ENCODE measurements around the gene THRB. TPM values are rescaled to one million over a fixed set of nuclear protein-coding genes. Genes with fewer than 3 reads are reported as not detected.
A peak's percentile ranks its signal among the peaks of the same experiment; 100 is the strongest.

Gene THRB
- total and polyA plus RNA-seq, 2 experiments from 2014 or later = 0.49 to 0.57 TPM

DNA sequence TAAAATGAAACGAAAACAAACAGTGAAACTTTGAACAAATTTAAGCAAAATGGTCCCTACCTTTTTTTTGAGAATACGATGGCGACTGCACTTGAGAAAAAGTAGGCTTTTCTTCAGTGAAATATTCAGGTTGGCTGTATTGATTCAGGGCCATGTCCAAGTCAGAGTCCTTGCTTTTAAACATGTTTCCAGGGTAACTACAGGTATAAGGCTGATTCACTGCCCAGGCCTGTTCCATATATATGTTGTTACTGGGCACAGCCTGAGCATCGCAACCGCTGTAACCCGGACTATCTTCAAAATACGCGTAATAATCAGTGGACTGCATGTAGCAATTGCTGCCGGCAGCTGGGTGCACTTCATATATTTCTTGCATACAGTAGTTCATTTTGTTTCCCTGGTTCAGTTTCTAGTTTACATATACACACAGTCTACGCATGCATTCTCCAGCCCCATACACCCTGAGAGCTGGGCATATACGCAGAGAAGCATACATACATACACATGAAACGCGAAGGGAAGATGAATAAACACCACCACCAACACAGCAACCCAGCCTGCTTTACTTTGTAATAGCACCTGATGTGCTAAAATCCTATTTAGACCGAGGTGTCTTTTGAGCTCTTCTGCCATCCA, 329.6 kb downstream of the THRB start:
- Histone ChIP-seq H3K36me3 (no peaks in the 10 kb centered on the region), H3K9me3 (ENCODE audit: low read depth) (no peaks in the 10 kb centered on the region)

DNA sequence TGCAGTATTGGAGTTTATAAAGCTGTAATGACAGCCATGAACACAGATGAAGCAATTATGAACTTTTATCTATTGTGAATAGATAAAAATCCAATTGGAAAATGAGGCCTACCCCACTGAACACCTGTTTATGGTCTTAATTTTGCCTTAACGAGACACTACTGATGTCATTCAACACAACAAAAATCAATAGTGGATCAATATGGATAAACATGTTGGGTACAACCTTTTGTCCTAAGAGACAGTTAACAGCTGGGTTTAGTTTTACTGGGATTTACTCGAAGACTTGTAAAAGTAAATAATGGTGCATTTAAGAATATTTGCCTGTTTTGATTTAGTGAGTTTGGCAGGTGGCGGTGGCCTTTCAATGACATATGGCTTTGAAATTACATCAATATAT, 331.7 kb downstream of the THRB start:
- no peaks in the 10 kb centered on the region for H3K36me3 ChIP-seq
- no peaks in the 10 kb centered on the region for H3K9me3 ChIP-seq (ENCODE audit: low read depth)
- no peak for DNase-seq (ENCODE audit: low read depth in 1 of 2, low spot score in 1 of 2)
- H3K27ac ChIP-seq = no peak overlapping the region
- no peak overlapping the region for H3K4me3 ChIP-seq
- no peaks in the 10 kb centered on the region for H3K27me3 ChIP-seq
- TF ChIP-seq, protein P1, sequence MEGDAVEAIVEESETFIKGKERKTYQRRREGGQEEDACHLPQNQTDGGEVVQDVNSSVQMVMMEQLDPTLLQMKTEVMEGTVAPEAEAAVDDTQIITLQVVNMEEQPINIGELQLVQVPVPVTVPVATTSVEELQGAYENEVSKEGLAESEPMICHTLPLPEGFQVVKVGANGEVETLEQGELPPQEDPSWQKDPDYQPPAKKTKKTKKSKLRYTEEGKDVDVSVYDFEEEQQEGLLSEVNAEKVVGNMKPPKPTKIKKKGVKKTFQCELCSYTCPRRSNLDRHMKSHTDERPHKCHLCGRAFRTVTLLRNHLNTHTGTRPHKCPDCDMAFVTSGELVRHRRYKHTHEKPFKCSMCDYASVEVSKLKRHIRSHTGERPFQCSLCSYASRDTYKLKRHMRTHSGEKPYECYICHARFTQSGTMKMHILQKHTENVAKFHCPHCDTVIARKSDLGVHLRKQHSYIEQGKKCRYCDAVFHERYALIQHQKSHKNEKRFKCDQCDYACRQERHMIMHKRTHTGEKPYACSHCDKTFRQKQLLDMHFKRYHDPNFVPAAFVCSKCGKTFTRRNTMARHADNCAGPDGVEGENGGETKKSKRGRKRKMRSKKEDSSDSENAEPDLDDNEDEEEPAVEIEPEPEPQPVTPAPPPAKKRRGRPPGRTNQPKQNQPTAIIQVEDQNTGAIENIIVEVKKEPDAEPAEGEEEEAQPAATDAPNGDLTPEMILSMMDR (IDR thresholded peaks at IDR 0.05; ENCODE audit: low read depth, low read length) = no peak
- H3K4me1 ChIP-seq (ENCODE audit: low read depth) = no peaks in the 10 kb centered on the region

More for the DNA sequence above, 329.6 kb downstream of the THRB start:
- no peak for DNase-seq (ENCODE audit: low read depth in 1 of 2, low spot score in 1 of 2)
- Histone ChIP-seq H3K27me3 (no peaks in the 10 kb centered on the region), H3K4me1 (ENCODE audit: low read depth) (no peaks in the 10 kb centered on the region), H3K4me3 (no peak overlapping the region), H3K27ac (no peak overlapping the region)
- TF ChIP-seq, protein P1 (IDR thresholded peaks at IDR 0.05; ENCODE audit: low read depth, low read length) = no peak

DNA sequence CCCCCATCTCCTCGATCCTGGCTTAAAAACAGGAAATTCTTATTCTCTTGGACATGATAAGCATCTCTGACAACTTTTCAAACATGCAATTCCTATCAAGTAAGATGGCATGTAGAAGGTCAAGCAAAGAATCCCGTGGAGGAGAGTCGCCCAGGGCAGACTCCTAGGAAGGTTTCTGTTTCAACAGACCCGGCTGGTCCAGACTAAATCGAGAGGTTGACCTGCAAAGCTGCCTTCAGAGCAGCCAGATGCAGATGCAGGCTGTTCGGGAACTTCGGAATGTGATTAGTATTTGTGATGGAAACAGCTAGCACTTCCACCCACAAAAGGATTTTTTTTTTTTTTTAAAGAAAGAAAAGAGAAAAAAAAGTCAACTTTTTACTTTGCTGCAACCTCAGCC, 332.8 kb downstream of the THRB start:
- H3K4me1 ChIP-seq (ENCODE audit: low read depth) = no peaks in the 10 kb centered on the region
- no peaks in the 10 kb centered on the region for H3K27me3 ChIP-seq
- TF ChIP-seq, protein P1 (IDR thresholded peaks at IDR 0.05; ENCODE audit: low read depth, low read length) = no peak
- no peaks in the 10 kb centered on the region for H3K36me3 ChIP-seq
- H3K4me3 ChIP-seq = no peak overlapping the region
- H3K27ac ChIP-seq = no peak overlapping the region
- no peaks in the 10 kb centered on the region for H3K9me3 ChIP-seq (ENCODE audit: low read depth)
- peak in 1 of 2 donors; percentile 77 for DNase-seq (ENCODE audit: low read depth in 1 of 2, low spot score in 1 of 2)

DNA sequence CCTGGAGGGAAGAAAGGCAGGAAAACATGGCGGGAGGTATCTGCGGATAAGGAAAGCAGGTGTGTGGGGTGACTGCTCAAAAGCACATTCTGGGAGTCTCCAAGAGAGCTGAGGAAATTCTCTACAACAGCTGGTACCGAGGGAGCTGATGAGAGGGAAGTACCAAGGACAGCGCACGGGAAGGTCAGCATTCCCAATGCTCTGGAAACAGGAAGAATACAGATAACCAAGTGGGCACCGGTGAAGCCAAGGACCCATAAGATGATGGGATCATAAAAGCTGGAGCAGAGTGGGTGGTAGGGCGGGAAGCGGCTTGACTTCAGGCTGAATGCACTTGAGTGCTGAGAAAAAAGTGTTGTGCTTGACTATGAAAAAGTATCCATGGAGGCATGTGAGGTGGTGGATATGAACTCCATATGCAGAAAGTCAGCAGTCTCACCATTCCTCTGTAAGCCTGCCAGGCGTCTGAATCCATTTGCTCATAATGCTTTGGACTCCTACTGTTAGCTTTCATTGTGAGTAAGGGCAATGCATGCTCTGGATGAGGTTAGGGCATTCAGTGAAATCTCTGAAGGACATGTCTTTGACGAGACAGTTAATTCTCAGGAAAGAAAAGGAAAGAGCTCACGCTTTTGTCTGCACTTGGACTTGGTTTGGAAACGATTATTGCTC, 334.1 kb downstream of the THRB start:
- TF ChIP-seq, protein P1 (IDR thresholded peaks at IDR 0.05; ENCODE audit: low read depth, low read length) = no peak
- no peaks in the 10 kb centered on the region for H3K27me3 ChIP-seq
- no peaks in the 10 kb centered on the region for H3K4me1 ChIP-seq (ENCODE audit: low read depth)
- no peaks in the 10 kb centered on the region for H3K36me3 ChIP-seq
- no peaks in the 10 kb centered on the region for H3K9me3 ChIP-seq (ENCODE audit: low read depth)
- DNase-seq (ENCODE audit: low read depth in 1 of 2, low spot score in 1 of 2) = peak; percentile 54 to 67
- H3K27ac ChIP-seq = no peak overlapping the region
- no peak overlapping the region for H3K4me3 ChIP-seq

DNA sequence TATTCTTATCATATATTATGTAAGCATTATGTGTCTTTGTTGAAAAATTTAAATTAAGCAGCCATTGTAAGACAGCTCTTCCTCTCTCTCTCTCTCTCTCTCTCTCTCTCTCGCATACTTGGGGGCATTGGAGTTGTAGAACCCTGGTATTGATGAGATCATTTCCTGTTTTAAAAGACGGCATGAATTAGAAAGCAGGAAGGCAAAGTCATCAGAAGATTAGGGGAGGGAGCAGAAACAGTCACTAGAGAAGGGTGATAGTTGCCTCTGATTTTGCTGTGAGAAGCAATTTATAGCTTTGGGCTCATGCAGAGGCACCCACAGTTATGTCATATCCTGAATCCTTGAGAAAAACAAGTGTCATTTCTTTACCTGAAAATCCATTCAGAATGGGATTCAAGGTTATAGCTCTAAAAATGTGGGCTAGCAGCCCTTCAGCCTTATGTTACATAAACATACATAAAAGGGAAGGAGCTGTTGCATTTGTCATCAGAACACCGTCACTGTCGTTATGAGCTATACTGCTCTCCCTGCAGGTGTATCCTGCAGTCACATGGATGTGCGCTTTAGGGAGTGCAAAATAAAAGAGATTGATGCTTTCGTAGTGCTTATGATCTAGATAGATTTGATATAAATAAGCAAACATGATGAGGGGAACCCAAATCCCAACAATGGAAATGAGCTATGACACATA, 335.7 kb downstream of the THRB start:
- Histone ChIP-seq H3K9me3 (ENCODE audit: low read depth) (no peaks in the 10 kb centered on the region), H3K4me3 (no peak overlapping the region), H3K4me1 (ENCODE audit: low read depth) (no peaks in the 10 kb centered on the region), H3K27me3 (no peaks in the 10 kb centered on the region), H3K36me3 (no peaks in the 10 kb centered on the region), H3K27ac (no peak overlapping the region)
- TF ChIP-seq, protein P1 (IDR thresholded peaks at IDR 0.05; ENCODE audit: low read depth, low read length) = no peak
- DNase-seq (ENCODE audit: low read depth in 1 of 2, low spot score in 1 of 2) = no peak
